HCT116 (cell line): ENCODE measurements around the gene KLHL35. TPM values are rescaled to one million over a fixed set of nuclear protein-coding genes. Genes with fewer than 3 reads are reported as not detected.

Experiments used
- ATAC-seq: fragments of 200-7000 bp; cut with Tn5 transposase; 2 replicates; pipeline ENCODE4 v1.9.1; 2020; ENCODE audit warnings: mild to moderate bottlenecking, moderate library complexity
- BruUV-seq: library from RNA; stranded (reverse); fragments of 400-500 nt; replicated peaks from 2 replicates; lab custom pipeline; 2021; lab: Mats Ljungman, UMichigan
- CTCF ChIA-PET: fragments of 300-600 bp; sonication (Branson Sonifier 250); formaldehyde crosslinking; loops from one replicate; lab custom pipeline; 2021; ENCODE audit warnings: antibody characterized with exemption; lab: Charles Lee
- POLR2A ChIA-PET: fragments of 300-600, 350-600 bp; sonication (Branson Sonifier 250); formaldehyde crosslinking; loops from one replicate; lab custom pipeline; 2021; ENCODE audit warnings: antibody characterized with exemption; lab: Charles Lee
- RAD21 ChIA-PET, 2 experiments: fragments of 300-600 bp; sonication (Branson Sonifier 250); formaldehyde crosslinking; loops; one replicate each; lab custom pipeline; 2023; ENCODE audit warnings: low total read pairs in 2 of 2; ENCODE audit not compliant: uncharacterized antibody in 2 of 2, unreplicated experiment in 2 of 2, low non-redundant PET in 1 of 2; lab: Charles Lee
- DNase-seq: peaks from one replicate; pipeline ENCODE4 v3.0.0-alpha.2; 2010; ENCODE audit warnings: low read depth, low spot score
- H2AFZ ChIP-seq: fragments of 200-600 bp; shearing (Covaris generic), sonication (generic); 2 replicates; pipeline ENCODE4 v1.6.1; 2017; ENCODE audit warnings: low read depth, mixed run types, mixed read lengths, antibody characterized with exemption, low read length; ENCODE audit not compliant: poor library complexity, severe bottlenecking
- H3K27ac ChIP-seq: 2 replicates; pipeline ENCODE4 v1.5.1; 2012; ENCODE audit warnings: low read depth, low read length
- H3K27me3 ChIP-seq: fragments of 200-600 bp; sonication (generic); 2 replicates; pipeline ENCODE4 v1.6.1; 2016; ENCODE audit warnings: mixed run types, low read length, mixed read lengths; ENCODE audit not compliant: insufficient read depth
- H3K36me3 ChIP-seq, 2 experiments: fragments of 200-500 bp in 1 of 2; fragments of 200-600 bp in 1 of 2; sonication (Bioruptor generic) in 1 of 2; sonication (generic) in 1 of 2; 2 replicates each; pipeline versions ENCODE4 v1.5.1 to v1.6.1; 2014 to 2016; ENCODE audit warnings: low read length in 2 of 2, inconsistent platforms in 1 of 2, mixed read lengths in 1 of 2, mixed run types in 1 of 2; ENCODE audit not compliant: insufficient read depth in 2 of 2, control insufficient read depth in 1 of 2
- H3K4me1 ChIP-seq, 2 experiments: fragments of 200-600 bp in 1 of 2; sonication (generic) in 1 of 2; 2 replicates each; pipeline versions ENCODE4 v1.5.1 to v1.6.1; 2012 to 2017; ENCODE audit warnings: low read length in 2 of 2, inconsistent platforms in 1 of 2, mild to moderate bottlenecking in 1 of 2, mixed read lengths in 1 of 2, mixed run types in 1 of 2, moderate library complexity in 1 of 2; ENCODE audit not compliant: insufficient read depth in 2 of 2, control insufficient read depth in 1 of 2
- H3K4me2 ChIP-seq: fragments of 200-600 bp; sonication (generic); 2 replicates; pipeline ENCODE4 v1.6.1; 2017; ENCODE audit warnings: mixed run types, low read length, mixed read lengths
- H3K4me3 ChIP-seq, 2 experiments: fragments of 200-600 bp in 1 of 2; sonication (generic) in 1 of 2; replicated peaks in 1 of 2; 2 replicates each; pipeline ENCODE4 v1.5.1; 2011 to 2016; ENCODE audit warnings: low read length in 2 of 2, control low read depth in 1 of 2, low read depth in 1 of 2, mild to moderate bottlenecking in 1 of 2, mixed read lengths in 1 of 2, mixed run types in 1 of 2
- H3K79me2 ChIP-seq: fragments of 200-600 bp; sonication (generic); 2 replicates; pipeline ENCODE4 v1.6.1; 2017; ENCODE audit warnings: mild to moderate bottlenecking, mixed run types, low read length, moderate library complexity, mixed read lengths; ENCODE audit not compliant: insufficient read depth
- H3K9ac ChIP-seq: fragments of 200-600 bp; sonication (generic); 2 replicates; pipeline ENCODE4 v1.6.1; 2016; ENCODE audit warnings: low read length, mixed read lengths
- H3K9me2 ChIP-seq: fragments of 200-600 bp; sonication (generic), shearing (Covaris generic); 2 replicates; pipeline ENCODE4 v1.6.1; 2017; ENCODE audit warnings: mixed run types, mild to moderate bottlenecking, moderate library complexity; ENCODE audit not compliant: insufficient read depth
- H3K9me3 ChIP-seq, 2 experiments: fragments of 200-500 bp in 1 of 2; fragments of 200-600 bp in 1 of 2; sonication (Bioruptor generic) in 1 of 2; sonication (generic) in 1 of 2; 2 replicates each; pipeline ENCODE4 v1.6.1; 2014 to 2017; ENCODE audit warnings: low read length in 2 of 2, mixed read lengths in 2 of 2, inconsistent platforms in 1 of 2, low read depth in 1 of 2, mild to moderate bottlenecking in 1 of 2, mixed run types in 1 of 2, moderate library complexity in 1 of 2; ENCODE audit not compliant: control insufficient read depth in 1 of 2, insufficient read depth in 1 of 2
- H4K20me1 ChIP-seq: fragments of 200-600 bp; sonication (generic), shearing (Covaris generic); 2 replicates; pipeline ENCODE4 v1.6.1; 2017; ENCODE audit warnings: mixed run types, mild to moderate bottlenecking, moderate library complexity; ENCODE audit not compliant: insufficient read depth
- CBX3 ChIP-seq: IDR thresholded peaks from 2 replicates; pipeline ENCODE4 v1.6.1; 2012; ENCODE audit warnings: low read depth
- CEBPB ChIP-seq: IDR thresholded peaks from 2 replicates; pipeline ENCODE4 v1.6.1; 2012; ENCODE audit warnings: low read depth
- FOSL1 ChIP-seq: IDR thresholded peaks from 2 replicates; pipeline ENCODE4 v1.6.1; 2012; ENCODE audit warnings: low read depth
- SP1 ChIP-seq: IDR thresholded peaks from 2 replicates; pipeline ENCODE4 v1.6.1; 2012; ENCODE audit warnings: low read depth
- intact Hi-C: fragments of 100-400 bp; cut with micrococcal nuclease; formaldehyde crosslinking; loops from 2 replicates; pipeline ENCODE4 v1.10.0; 2022
- total RNA-seq: library from RNA; stranded (reverse); gene quantifications from one replicate; pipeline ENCODE4 v1.2.1, GENCODE V29; 2021; ENCODE audit not compliant: unreplicated experiment
- TF ChIP-seq, protein P1 (sequence below): IDR thresholded peaks from 2 replicates; pipeline ENCODE4 v1.6.1; 2012; ENCODE audit warnings: low read depth
- TF ChIP-seq, protein P2 (sequence below): IDR thresholded peaks from 2 replicates; pipeline ENCODE4 v1.6.1; 2012

Gene KLHL35
- total RNA-seq, 1 experiment from 2014 or later: 1.7 TPM

DNA sequence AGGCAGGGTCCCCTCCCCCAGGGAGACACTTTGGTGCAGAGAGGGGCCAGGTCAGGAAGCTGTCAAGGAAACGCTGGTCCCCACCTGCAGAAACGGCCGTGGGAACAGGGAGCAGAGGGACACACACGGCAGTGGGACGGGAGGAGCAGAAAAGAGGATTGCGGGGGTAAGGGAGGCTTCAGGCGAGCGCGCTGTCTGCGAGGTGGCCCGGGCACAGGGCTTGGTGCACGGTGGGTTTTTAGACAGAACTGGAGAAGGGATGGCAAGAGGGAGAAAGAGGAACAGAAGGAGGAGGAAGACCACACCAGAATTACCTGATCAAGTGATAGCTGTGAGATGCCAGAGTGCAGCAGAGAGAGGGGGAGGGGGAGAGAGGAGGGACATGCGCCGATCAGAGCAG, 6.0 kb upstream of the KLHL35 start:
- ChIA-PET RAD21 (no interaction called here), POLR2A (no interaction called here), CTCF (interaction anchor here (1.0 kb wide), 1 partner anchor 92 kb away, joined by 3 read pairs; no protein-coding TSS in a partner anchor)
- H3K4me3 ChIP-seq: no peak overlapping the region
- H4K20me1 ChIP-seq: no peaks in the 10 kb centered on the region
- no peaks in the 10 kb centered on the region for H3K9me3 ChIP-seq
- H2AFZ ChIP-seq: no peak overlapping the region
- intact Hi-C loops: no loop called here
- no peaks in the 10 kb centered on the region for H3K4me1 ChIP-seq
- no peaks in the 10 kb centered on the region for H3K9me2 ChIP-seq
- H3K27me3 ChIP-seq: no peaks in the 10 kb centered on the region
- ATAC-seq (no peak), DNase-seq (no peak)
- no peak overlapping the region for H3K9ac ChIP-seq
- no peak overlapping the region for H3K4me2 ChIP-seq
- no peaks in the 10 kb centered on the region for H3K36me3 ChIP-seq
- H3K79me2 ChIP-seq: no peaks in the 10 kb centered on the region
- no peak overlapping the region for H3K27ac ChIP-seq
- TF ChIP-seq, protein P1, sequence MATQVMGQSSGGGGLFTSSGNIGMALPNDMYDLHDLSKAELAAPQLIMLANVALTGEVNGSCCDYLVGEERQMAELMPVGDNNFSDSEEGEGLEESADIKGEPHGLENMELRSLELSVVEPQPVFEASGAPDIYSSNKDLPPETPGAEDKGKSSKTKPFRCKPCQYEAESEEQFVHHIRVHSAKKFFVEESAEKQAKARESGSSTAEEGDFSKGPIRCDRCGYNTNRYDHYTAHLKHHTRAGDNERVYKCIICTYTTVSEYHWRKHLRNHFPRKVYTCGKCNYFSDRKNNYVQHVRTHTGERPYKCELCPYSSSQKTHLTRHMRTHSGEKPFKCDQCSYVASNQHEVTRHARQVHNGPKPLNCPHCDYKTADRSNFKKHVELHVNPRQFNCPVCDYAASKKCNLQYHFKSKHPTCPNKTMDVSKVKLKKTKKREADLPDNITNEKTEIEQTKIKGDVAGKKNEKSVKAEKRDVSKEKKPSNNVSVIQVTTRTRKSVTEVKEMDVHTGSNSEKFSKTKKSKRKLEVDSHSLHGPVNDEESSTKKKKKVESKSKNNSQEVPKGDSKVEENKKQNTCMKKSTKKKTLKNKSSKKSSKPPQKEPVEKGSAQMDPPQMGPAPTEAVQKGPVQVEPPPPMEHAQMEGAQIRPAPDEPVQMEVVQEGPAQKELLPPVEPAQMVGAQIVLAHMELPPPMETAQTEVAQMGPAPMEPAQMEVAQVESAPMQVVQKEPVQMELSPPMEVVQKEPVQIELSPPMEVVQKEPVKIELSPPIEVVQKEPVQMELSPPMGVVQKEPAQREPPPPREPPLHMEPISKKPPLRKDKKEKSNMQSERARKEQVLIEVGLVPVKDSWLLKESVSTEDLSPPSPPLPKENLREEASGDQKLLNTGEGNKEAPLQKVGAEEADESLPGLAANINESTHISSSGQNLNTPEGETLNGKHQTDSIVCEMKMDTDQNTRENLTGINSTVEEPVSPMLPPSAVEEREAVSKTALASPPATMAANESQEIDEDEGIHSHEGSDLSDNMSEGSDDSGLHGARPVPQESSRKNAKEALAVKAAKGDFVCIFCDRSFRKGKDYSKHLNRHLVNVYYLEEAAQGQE: no peak
- TF ChIP-seq, protein P2, sequence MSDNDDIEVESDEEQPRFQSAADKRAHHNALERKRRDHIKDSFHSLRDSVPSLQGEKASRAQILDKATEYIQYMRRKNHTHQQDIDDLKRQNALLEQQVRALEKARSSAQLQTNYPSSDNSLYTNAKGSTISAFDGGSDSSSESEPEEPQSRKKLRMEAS: no peak
- TF ChIP-seq FOSL1 (no peak), CEBPB (no peak), SP1 (no peak), CBX3 (no peak)
- BruUV-seq: no TSS peak
